Activated T-helper 1 cell treated with anti-CD3 and anti-CD28 coated beads, Interleukin-12 subunit alpha, Interleukin-12 subunit beta, Interleukin-2, Interleukin-4 antibody, amounts not matched to agents 30 ng/mL and 10 ng/mL and 1 ng/mL, durations not matched to agents 14 hours and 24 hours and 36 hours (primary cell): ENCODE measurements around the gene ADGRE1. TPM values are rescaled to one million over a fixed set of nuclear protein-coding genes. Genes with fewer than 3 reads are reported as not detected.

ENCODE experiments used
- DNase-seq: peaks from one replicate; pipeline ENCODE4 v3.0.0; 2021; ENCODE audit warnings: low spot score
- H3K27ac Mint-ChIP-seq: one replicate; pipeline ENCODE4 v1.8.0; 2021; ENCODE audit warnings: mild to moderate bottlenecking, mixed read lengths
- H3K27me3 Mint-ChIP-seq: one replicate; pipeline ENCODE4 v1.8.0; 2022; ENCODE audit warnings: mild to moderate bottlenecking, moderate library complexity, mixed read lengths; ENCODE audit not compliant: insufficient read depth
- H3K36me3 Mint-ChIP-seq: one replicate; pipeline ENCODE4 v1.8.0; 2021; ENCODE audit warnings: low read depth, mixed read lengths
- H3K4me1 Mint-ChIP-seq: one replicate; pipeline ENCODE4 v1.8.0; 2021; ENCODE audit warnings: low read depth, mixed read lengths
- H3K4me3 Mint-ChIP-seq: one replicate; pipeline ENCODE4 v1.8.0; 2021; ENCODE audit warnings: mild to moderate bottlenecking, moderate library complexity, mixed read lengths
- H3K9me3 Mint-ChIP-seq: one replicate; pipeline ENCODE4 v1.8.0; 2021; ENCODE audit warnings: mixed read lengths
- intact Hi-C: fragments of 100-400 bp; cut with micrococcal nuclease; formaldehyde crosslinking; loops from one replicate; pipeline ENCODE4 v1.15.1; 2024
- total RNA-seq: library from RNA; stranded (reverse); gene quantifications from 2 replicates; pipeline ENCODE4 v1.2.3, GENCODE V29; 2022

ADGRE1 gene
- total RNA-seq, result 4.6 and 5.5 TPM in 2 replicates

GRCh38 chr19:6887316-6887715 lies at the start of gene ADGRE1:
ADGRE1 (plus strand) TSS chr19:6887579; CDS start chr19:6887609, 30 bp downstream.
- peaks cover 26% of the 10 kb centered on the region for H3K9me3 Mint-ChIP-seq
- intact Hi-C loops, result no loop called here
- H3K4me1 Mint-ChIP-seq, result peaks cover 54% of the 10 kb centered on the region
- H3K36me3 Mint-ChIP-seq, result peaks cover 6% of the 10 kb centered on the region
- DNase-seq, result no peak
- peak within 1 kb of the TSS; percentile 81 for H3K27ac Mint-ChIP-seq
- peaks cover 3% of the 10 kb centered on the region for H3K27me3 Mint-ChIP-seq
- peak within 1 kb of the TSS; percentile 48 for H3K4me3 Mint-ChIP-seq

- Mint-ChIP-seq H3K27ac (peak overlapping the region; percentile 64), H3K4me1 (peaks cover 27% of the 10 kb centered on the region), H3K4me3 (no peak overlapping the region), H3K9me3 (no peaks in the 10 kb centered on the region), H3K27me3 (no peaks in the 10 kb centered on the region), H3K36me3 (peaks cover 46% of the 10 kb centered on the region)
- intact Hi-C loops, result no loop called here
- DNase-seq, result no peak
These were observed 49.2 kb upstream of the ADGRE1 start for GRCh38 chr19:6838062-6838655.

- peaks cover 9% of the 10 kb centered on the region for H3K4me1 Mint-ChIP-seq
- no peaks in the 10 kb centered on the region for H3K27me3 Mint-ChIP-seq
- no peak overlapping the region for H3K4me3 Mint-ChIP-seq
- H3K27ac Mint-ChIP-seq, result peak overlapping the region; percentile 16
- intact Hi-C loops, result no loop called here
- H3K9me3 Mint-ChIP-seq, result no peaks in the 10 kb centered on the region
- H3K36me3 Mint-ChIP-seq, result peaks cover 28% of the 10 kb centered on the region
- DNase-seq, result no peak
These were observed 44.3 kb upstream of the ADGRE1 start for GRCh38 chr19:6842871-6843607.

- no peak overlapping the region for H3K27ac Mint-ChIP-seq
- intact Hi-C loops, result no loop called here
- DNase-seq, result no peak
- no peaks in the 10 kb centered on the region for H3K27me3 Mint-ChIP-seq
- no peak overlapping the region for H3K4me3 Mint-ChIP-seq
- H3K36me3 Mint-ChIP-seq, result peaks cover 38% of the 10 kb centered on the region
- H3K9me3 Mint-ChIP-seq, result no peaks in the 10 kb centered on the region
- H3K4me1 Mint-ChIP-seq, result peaks cover 4% of the 10 kb centered on the region
These were observed 39.6 kb upstream of the ADGRE1 start for GRCh38 chr19:6847828-6848200.

GRCh38 chr19:6848986-6849385 lies 38.4 kb upstream of the ADGRE1 start:
- no peaks in the 10 kb centered on the region for H3K4me1 Mint-ChIP-seq
- no peak overlapping the region for H3K4me3 Mint-ChIP-seq
- intact Hi-C loops, result no loop called here
- peaks cover 35% of the 10 kb centered on the region for H3K36me3 Mint-ChIP-seq
- no peaks in the 10 kb centered on the region for H3K27me3 Mint-ChIP-seq
- no peak overlapping the region for H3K27ac Mint-ChIP-seq
- H3K9me3 Mint-ChIP-seq, result no peaks in the 10 kb centered on the region
- no peak for DNase-seq

- intact Hi-C loops, result no loop called here
- DNase-seq, result no peak
- Mint-ChIP-seq H3K9me3 (no peaks in the 10 kb centered on the region), H3K27ac (peak overlapping the region; percentile 18), H3K4me1 (no peaks in the 10 kb centered on the region), H3K36me3 (peaks cover 36% of the 10 kb centered on the region), H3K4me3 (no peak overlapping the region), H3K27me3 (no peaks in the 10 kb centered on the region)
These were observed 37.5 kb upstream of the ADGRE1 start for GRCh38 chr19:6849876-6850275.

- Mint-ChIP-seq H3K4me1 (no peaks in the 10 kb centered on the region), H3K36me3 (peaks cover 47% of the 10 kb centered on the region), H3K4me3 (no peak overlapping the region), H3K27ac (no peak overlapping the region), H3K9me3 (no peaks in the 10 kb centered on the region), H3K27me3 (no peaks in the 10 kb centered on the region)
- intact Hi-C loops, result no loop called here
- no peak for DNase-seq
These were observed 36.0 kb upstream of the ADGRE1 start for GRCh38 chr19:6851359-6851758.

GRCh38 chr19:6852001-6852400 lies 35.4 kb upstream of the ADGRE1 start:
- H3K27ac Mint-ChIP-seq, result no peak overlapping the region
- no peaks in the 10 kb centered on the region for H3K27me3 Mint-ChIP-seq
- H3K4me3 Mint-ChIP-seq, result no peak overlapping the region
- DNase-seq, result no peak
- H3K9me3 Mint-ChIP-seq, result no peaks in the 10 kb centered on the region
- peaks cover 51% of the 10 kb centered on the region for H3K36me3 Mint-ChIP-seq
- H3K4me1 Mint-ChIP-seq, result no peaks in the 10 kb centered on the region
- intact Hi-C loops, result no loop called here

- intact Hi-C loops, result no loop called here
- peaks cover 46% of the 10 kb centered on the region for H3K36me3 Mint-ChIP-seq
- H3K27ac Mint-ChIP-seq, result no peak overlapping the region
- no peaks in the 10 kb centered on the region for H3K4me1 Mint-ChIP-seq
- no peak overlapping the region for H3K4me3 Mint-ChIP-seq
- no peaks in the 10 kb centered on the region for H3K9me3 Mint-ChIP-seq
- H3K27me3 Mint-ChIP-seq, result no peaks in the 10 kb centered on the region
- no peak for DNase-seq
These were observed 33.5 kb upstream of the ADGRE1 start for GRCh38 chr19:6853868-6854267.

- Mint-ChIP-seq H3K27me3 (no peaks in the 10 kb centered on the region), H3K9me3 (no peaks in the 10 kb centered on the region)
These were observed 32.6 kb upstream of the ADGRE1 start for GRCh38 chr19:6854758-6855157.

GRCh38 chr19:6856749-6857372 lies 30.5 kb upstream of the ADGRE1 start:
- H3K9me3 Mint-ChIP-seq, result no peaks in the 10 kb centered on the region
- no peak overlapping the region for H3K4me3 Mint-ChIP-seq
- peaks cover 4% of the 10 kb centered on the region for H3K4me1 Mint-ChIP-seq
- DNase-seq, result no peak
- H3K36me3 Mint-ChIP-seq, result peaks cover 26% of the 10 kb centered on the region
- H3K27me3 Mint-ChIP-seq, result no peaks in the 10 kb centered on the region
- peak overlapping the region; percentile 27 for H3K27ac Mint-ChIP-seq
- intact Hi-C loops, result no loop called here

More at GRCh38 chr19:6854758-6855157, 32.6 kb upstream of the ADGRE1 start:
- H3K36me3 Mint-ChIP-seq, result peaks cover 41% of the 10 kb centered on the region
- peak overlapping the region; percentile 52 for H3K27ac Mint-ChIP-seq
- intact Hi-C loops, result no loop called here
- no peak for DNase-seq
- H3K4me3 Mint-ChIP-seq, result no peak overlapping the region
- no peaks in the 10 kb centered on the region for H3K4me1 Mint-ChIP-seq

GRCh38 chr19:6861683-6862286 lies 25.6 kb upstream of the ADGRE1 start:
- Mint-ChIP-seq H3K27ac (peak overlapping the region; percentile 85), H3K27me3 (no peaks in the 10 kb centered on the region), H3K36me3 (peaks cover 1% of the 10 kb centered on the region), H3K4me3 (no peak overlapping the region), H3K4me1 (peaks cover 13% of the 10 kb centered on the region), H3K9me3 (no peaks in the 10 kb centered on the region)
- no peak for DNase-seq
- intact Hi-C loops, result loop anchor here (1.0 to 2.0 kb wide), 3 partner anchors 89 to 273 kb away; partner anchors contain the start of gene VAV1

- no peaks in the 10 kb centered on the region for H3K36me3 Mint-ChIP-seq
- peaks cover 13% of the 10 kb centered on the region for H3K4me1 Mint-ChIP-seq
- peak; percentile 86 for DNase-seq
- H3K9me3 Mint-ChIP-seq, result no peaks in the 10 kb centered on the region
- H3K27me3 Mint-ChIP-seq, result no peaks in the 10 kb centered on the region
- H3K4me3 Mint-ChIP-seq, result peak overlapping the region; percentile 79
- peak overlapping the region; percentile 74 for H3K27ac Mint-ChIP-seq
- intact Hi-C loops, result loop anchor here (1.0 to 2.0 kb wide), 17 partner anchors 60 to 696 kb away; partner anchors contain the start of genes GTF2F1, SH2D3A and VAV1
These were observed 24.7 kb upstream of the ADGRE1 start for GRCh38 chr19:6862673-6863078.
